Stimulated activated CD4-positive, alpha-beta T cell treated with anti-CD3 and anti-CD28 coated beads, Interleukin-4, amount 100 ng/mL, for 48 hours (primary cell): ENCODE results near the gene CUX1.
"Not testable (repeated sequence)": the region's sequence is repeated elsewhere in the genome, so short reads cannot be mapped to it uniquely, and the experiment has no call there.

ENCODE experiments used
- DNase-seq, 2 donors: peaks; one replicate each; pipeline ENCODE4 v3.0.0-alpha.2; 2020; ENCODE audit warnings: low read depth in 2 of 2

CUX1 gene

DNA sequence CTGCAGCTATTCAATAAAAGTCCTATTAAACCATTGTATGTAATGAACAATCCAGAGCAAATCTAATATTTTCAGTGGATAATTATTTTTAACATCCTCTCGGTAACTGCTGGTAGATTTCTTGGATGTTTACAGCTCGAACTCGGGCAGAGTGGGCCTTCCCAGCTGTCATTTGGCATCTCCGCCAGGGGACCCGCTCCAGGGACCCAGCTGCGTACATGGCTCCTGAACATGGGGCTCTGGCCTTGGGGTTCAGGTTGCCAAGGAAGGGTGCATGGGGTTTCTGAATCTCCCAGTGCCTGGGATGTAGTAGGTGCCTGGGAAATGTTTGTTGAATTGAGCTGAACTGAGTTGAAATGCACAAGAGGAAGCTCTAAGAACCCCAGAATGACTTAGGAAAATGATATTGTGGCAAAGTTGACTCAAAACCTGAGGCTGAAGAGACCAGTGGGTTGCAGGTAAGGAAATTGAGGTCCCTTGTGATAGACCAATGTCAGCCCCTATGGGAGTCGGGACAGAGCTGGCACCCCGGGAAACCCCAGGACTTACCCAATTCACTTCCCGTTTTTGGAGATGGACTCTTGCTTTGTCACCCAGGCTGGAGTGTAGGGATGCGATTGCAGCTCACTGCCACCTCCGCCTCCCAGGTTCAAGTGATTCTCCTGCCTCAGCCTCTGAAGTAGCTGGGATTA, 228.4 kb downstream of the CUX1 start:
- DNase-seq, result no peak

GRCh38 chr7:102046373-102047117, 229.1 kb downstream of the CUX1 start:
- DNase-seq, result no peak

DNA sequence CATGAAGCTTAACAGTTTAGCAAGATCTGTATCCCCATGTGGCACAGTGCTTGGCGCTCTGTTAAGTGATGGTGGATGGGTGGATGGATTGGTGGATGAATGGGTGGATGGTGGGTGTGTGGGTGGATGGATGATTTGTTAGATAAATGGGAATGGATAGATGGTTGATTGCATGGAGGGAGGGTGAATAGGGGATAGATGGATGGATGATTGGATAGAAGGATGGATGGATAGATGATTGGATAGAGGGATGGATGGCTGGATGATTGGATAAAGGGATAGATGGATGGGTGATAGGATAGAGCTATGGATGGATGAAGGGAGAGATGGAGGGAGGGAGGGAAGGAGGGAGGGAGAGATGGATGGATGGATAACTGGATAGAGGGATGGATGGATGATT, 229.7 kb downstream of the CUX1 start:
- DNase-seq, result no peak

- no peak for DNase-seq
These were observed 232.3 kb downstream of the CUX1 start for GRCh38 chr7:102049765-102050164.

DNA sequence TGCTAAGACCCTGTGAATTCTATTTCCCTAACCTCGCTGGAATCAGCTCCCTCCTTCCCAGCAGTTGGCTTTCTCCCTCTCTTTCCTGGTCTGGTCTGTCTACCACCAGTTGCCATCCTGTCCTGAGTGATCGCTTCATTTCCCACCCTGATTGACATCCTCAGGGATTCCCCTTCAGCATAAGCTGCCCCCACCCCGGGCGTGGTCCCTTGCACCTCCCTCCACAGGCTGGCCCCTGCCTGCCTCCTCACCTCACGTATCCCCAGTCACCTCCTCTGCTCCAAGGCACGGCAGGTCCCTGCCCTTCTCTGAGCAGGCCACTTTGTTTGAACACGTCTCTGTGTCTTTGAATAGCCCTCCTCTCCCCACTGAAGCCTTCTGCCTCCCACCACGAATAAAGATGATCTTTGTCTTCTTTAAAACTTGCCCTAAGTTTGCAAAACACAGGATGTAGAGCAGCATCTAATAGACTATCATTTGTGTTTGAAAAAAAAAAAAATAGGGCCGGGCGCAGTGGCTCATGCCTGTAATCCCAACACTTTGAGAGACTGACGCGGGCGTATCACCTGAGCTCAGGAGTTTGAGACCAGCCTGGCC, 233.5 kb downstream of the CUX1 start:
- DNase-seq, result no peak

GRCh38 chr7:102051736-102052135, 234.3 kb downstream of the CUX1 start:
- DNase-seq, result not testable (repeated sequence)

DNA sequence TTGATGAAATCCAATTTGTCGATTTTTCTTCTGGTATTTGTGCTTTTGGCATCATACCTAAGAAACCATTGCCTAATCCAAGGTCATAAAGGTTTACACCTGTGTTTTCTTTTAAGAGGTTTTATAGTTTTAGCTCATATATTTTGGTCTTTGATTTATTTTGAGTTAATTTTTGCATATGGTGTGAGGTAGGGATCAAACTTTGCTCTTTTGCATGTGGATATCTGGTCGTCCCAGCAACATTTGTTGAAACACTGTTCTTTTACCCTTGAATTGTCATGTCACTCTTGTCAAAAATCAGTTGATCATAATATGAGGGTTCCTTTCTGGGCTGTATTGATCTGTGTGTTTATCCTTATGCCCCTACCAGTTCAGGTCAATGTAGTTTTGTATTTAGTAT, 236.7 kb downstream of the CUX1 start:
- DNase-seq, result no peak

- no peak for DNase-seq
These were observed 238.0 kb downstream of the CUX1 start for GRCh38 chr7:102055181-102055976.

DNA sequence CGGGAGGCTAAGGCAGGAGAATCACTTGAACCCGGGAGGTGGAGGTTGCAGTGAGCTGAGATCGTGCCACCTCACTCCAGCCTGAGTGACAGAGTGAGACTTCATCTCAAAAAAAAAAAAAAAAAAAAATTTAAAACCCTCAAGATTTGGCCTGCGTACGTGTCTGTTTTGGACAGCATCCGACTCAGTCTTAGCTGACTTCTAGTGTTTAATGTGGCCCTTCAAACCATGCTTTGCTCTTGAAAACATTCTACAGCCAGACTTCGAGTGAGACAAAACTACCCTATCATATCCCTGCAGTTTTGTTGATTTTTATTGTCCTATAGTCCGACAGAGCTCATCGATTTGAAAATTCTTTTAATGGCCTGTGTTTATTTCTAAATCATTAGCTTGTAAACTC, 242.1 kb downstream of the CUX1 start:
- DNase-seq, result no peak

- DNase-seq, result no peak
These were observed 244.0 kb downstream of the CUX1 start for GRCh38 chr7:102061354-102061945.

GRCh38 chr7:102061981-102062390, 244.6 kb downstream of the CUX1 start:
- no peak for DNase-seq

GRCh38 chr7:102063690-102064180, 246.3 kb downstream of the CUX1 start:
- DNase-seq, result no peak

DNA sequence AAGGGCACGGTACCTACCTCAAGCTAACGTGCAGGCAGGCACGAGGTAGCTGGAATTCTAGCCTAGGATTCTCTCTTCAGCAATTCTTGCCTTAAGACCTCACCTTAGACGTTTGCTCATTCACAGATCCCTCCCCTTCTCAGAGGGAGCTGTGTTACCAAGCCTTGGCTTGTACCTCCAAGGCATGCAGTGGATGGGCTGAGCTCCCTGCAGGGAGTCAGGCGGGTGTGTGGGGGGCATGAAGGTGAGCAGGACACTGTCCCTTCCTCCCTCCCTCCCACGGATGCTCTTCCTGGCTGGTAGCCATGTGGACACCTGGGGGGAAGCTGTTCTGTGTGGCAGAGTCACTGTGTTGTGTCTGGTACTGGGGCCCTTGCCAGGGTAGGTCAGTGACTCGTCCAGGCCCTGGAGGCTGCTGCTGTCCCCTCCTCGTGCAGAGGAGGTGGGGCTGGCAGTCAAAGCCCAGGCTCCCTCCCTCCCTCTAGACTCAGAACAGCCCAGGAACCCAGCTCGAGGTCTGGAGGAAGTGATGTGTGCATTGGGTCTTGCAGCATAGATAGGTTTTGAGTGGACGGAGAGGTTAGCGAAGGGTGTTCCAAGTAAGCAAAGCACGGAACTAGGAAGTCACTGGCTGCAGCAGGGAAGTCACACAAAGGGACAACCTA, 247.1 kb downstream of the CUX1 start:
- no peak for DNase-seq

DNA sequence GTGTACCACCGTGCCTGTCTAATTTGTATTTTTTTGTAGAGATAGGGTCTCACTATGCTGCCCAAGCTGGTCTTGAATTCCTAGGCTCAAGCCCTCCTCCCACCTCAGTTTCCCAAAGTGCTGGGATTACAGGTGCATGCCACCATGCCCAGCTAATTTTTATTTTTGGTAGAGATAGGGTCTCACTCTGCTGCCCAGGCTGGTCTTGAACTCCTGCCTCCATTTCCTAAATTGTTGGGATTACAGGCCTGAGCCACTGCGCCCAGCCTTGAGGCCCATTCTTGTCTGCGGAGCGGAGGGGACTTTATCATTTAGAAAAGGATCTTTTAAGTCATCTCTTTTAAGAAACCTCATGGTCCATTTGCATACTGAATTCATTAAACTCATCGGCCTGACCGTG, 247.8 kb downstream of the CUX1 start:
- no peak for DNase-seq

DNA sequence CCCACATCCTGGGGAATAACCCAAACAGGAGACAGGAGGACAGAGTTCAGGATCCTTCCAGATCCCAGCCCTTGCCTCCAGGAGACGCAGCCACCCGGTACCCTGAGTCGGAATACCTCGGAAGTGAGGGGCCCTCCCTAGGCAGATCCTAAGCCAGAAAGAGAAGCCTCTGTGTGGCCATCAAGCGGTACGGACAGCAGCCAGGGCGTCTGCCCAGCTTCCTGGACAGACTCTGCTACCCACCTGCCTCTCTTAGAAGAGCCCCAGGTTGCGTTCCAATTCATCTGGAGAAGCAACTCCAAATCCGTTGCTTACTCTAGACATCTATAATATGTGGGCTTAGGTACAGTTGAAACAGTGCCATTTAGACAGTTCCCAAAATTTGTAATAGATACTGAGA, 249.1 kb downstream of the CUX1 start:
- DNase-seq, result no peak

DNA sequence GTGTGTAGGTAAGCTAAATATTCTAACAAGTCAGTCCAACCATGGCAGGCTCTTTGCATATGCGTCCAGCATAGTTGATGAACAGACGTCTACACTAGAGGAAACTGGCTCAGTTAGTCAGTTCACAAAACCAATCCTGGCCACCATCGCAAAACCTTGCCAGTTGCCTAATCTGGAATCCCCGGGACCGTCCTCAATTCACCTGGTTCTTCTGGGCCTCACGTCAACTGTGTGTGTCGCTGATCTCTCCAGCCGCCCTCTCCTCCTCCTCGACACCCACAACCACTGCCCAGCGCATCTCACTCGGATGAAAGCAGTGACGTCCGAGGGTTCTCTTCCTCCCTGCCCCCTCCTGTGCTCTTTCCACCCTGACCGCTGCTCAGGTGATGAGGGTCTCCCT, 251.4 kb downstream of the CUX1 start:
- DNase-seq, result no peak

GRCh38 chr7:102069931-102070629, 252.7 kb downstream of the CUX1 start:
- no peak for DNase-seq

GRCh38 chr7:102072003-102072402, 254.6 kb downstream of the CUX1 start:
- no peak for DNase-seq

- no peak for DNase-seq
These were observed 255.3 kb downstream of the CUX1 start for GRCh38 chr7:102072636-102073209.
